Gastrocnemius medialis (tissue), 4 donors: ENCODE data around the gene HAGH.

Source experiments
- CTCF ChIP-seq, 5 experiments: fragments of 450-650 bp in 3 of 5; fragments of 200-600 bp in 2 of 5; sonication (generic) in 2 of 5; IDR thresholded peaks in 4 of 5; conservative IDR thresholded peaks in 1 of 5; 1 replicate in 4 of 5; 2 replicates in 1 of 5; pipeline ENCODE4 v1.5.1; 2016 to 2019; ENCODE audit warnings: antibody characterized with exemption in 5 of 5, mild to moderate bottlenecking in 3 of 5, moderate library complexity in 3 of 5
- POLR2A ChIP-seq, 2 donors: fragments of 450-650 bp; IDR thresholded peaks; one replicate each; pipeline ENCODE4 v1.6.1; 2017; ENCODE audit warnings: antibody characterized with exemption in 2 of 2, mild to moderate bottlenecking in 2 of 2, moderate library complexity in 2 of 2

DNA sequence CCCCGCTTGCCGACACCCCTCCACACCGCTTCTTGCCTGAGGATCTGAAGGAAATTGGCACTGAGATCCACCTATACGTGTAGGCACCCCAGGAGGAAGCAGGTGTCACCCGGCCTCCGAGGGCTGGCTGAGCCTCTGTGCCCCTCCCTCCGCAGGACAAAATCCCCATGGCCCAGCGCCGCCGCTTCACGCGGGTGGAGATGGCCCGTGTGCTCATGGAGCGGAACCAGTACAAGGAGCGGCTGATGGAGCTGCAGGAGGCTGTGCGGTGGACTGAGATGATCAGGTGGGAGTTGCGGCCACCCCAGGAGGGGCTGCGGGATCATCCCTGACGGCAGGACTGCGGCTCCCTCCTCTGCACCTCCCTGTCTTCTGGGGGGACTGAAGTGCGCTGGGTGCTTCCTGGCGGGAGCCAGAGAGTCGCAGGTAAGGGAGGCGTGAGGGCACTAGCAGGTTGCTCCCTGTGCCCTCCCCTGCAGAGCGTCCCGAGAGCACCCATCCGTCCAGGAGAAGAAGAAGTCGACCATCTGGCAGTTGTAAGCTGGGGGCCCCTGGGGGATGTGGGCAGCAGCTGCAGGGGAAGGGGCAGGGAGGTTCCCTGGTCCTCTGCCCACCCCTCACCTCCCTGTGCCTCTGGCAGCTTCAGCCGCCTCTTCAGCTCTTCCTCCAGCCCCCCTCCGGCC, 64.3 kb downstream of the HAGH start:
- no peak for TF ChIP-seq CTCF (IDR thresholded peaks at IDR 0.05 in 4 of 5, conservative IDR thresholded peaks at IDR 0.05 in 1 of 5)
- no peak for TF ChIP-seq POLR2A (IDR thresholded peaks at IDR 0.05)
